Smooth muscle cell (in vitro differentiated cells): ENCODE measurements around the gene GRID2. TPM values are rescaled to one million over a fixed set of nuclear protein-coding genes. Genes with fewer than 3 reads are reported as not detected.

ENCODE experiments used
- DNase-seq: peaks from one replicate; lab custom pipeline; 2025; ENCODE audit not compliant: unreplicated experiment; lab: John Stamatoyannopoulos, UW
- H2AFZ ChIP-seq: fragments of 200-600 bp; sonication (generic); 2 replicates; pipeline ENCODE4 v1.6.0; 2016; ENCODE audit warnings: antibody characterized with exemption, low read depth, mild to moderate bottlenecking
- H3F3A ChIP-seq: fragments of 200-600 bp; sonication (generic); 2 replicates; pipeline ENCODE4 v1.6.0; 2017; ENCODE audit warnings: antibody characterized with exemption, low read depth
- H3K27ac ChIP-seq: fragments of 200-600 bp; sonication (generic); 2 replicates; pipeline ENCODE4 v1.5.1; 2016; ENCODE audit warnings: low read depth, mild to moderate bottlenecking
- H3K27me3 ChIP-seq: fragments of 200-600 bp; sonication (generic); 2 replicates; pipeline ENCODE4 v1.6.1; 2016; ENCODE audit warnings: low read depth, mild to moderate bottlenecking
- H3K36me3 ChIP-seq: fragments of 200-600 bp; sonication (generic); 2 replicates; pipeline ENCODE4 v1.5.1; 2016; ENCODE audit warnings: low read depth
- H3K4me1 ChIP-seq: fragments of 200-600 bp; sonication (generic); 2 replicates; pipeline ENCODE4 v1.5.1; 2016; ENCODE audit warnings: low read depth
- H3K4me2 ChIP-seq: fragments of 200-600 bp; sonication (generic); 2 replicates; pipeline ENCODE4 v1.6.0; 2016; ENCODE audit warnings: mild to moderate bottlenecking
- H3K4me3 ChIP-seq: fragments of 200-600 bp; sonication (generic); 2 replicates; pipeline ENCODE4 v1.5.1; 2016; ENCODE audit warnings: mild to moderate bottlenecking
- H3K79me2 ChIP-seq: fragments of 200-600 bp; sonication (generic); 2 replicates; pipeline ENCODE4 v1.6.0; 2016; ENCODE audit warnings: low read depth, mild to moderate bottlenecking
- H3K9ac ChIP-seq: fragments of 200-600 bp; sonication (generic); 2 replicates; pipeline ENCODE4 v1.6.0; 2016; ENCODE audit warnings: low read depth
- H3K9me3 ChIP-seq: fragments of 200-600 bp; sonication (generic); replicated peaks from 2 replicates; pipeline ENCODE4 v1.5.1; 2016; ENCODE audit warnings: low read depth
- H4K20me1 ChIP-seq: fragments of 200-600 bp; sonication (generic); 2 replicates; pipeline ENCODE4 v1.6.0; 2016; ENCODE audit warnings: low read depth
- CTCF ChIP-seq: fragments of 200-600 bp; sonication (generic); IDR thresholded peaks from 2 replicates; pipeline ENCODE4 v1.5.1; 2017; ENCODE audit warnings: borderline replicate concordance, mild to moderate bottlenecking, antibody characterized with exemption; ENCODE audit not compliant: insufficient read depth, poor library complexity, severe bottlenecking
- WGBS: methylation state at CpG from one replicate; pipeline ENCODE4 v1.1.7; 2016; ENCODE audit warnings: low lambda C conversion rate; 5-methylcytosine and 5-hydroxymethylcytosine counted together
- polyA plus RNA-seq: library from polyadenylated mRNA; unstranded; fragments of >200 nt; fragmentation: Nextera tagmentation; extraction: Ambion mirVana; gene quantifications from 2 replicates; pipeline ENCODE4 v1.2.1, GENCODE V29; 2016
- total RNA-seq: library from RNA; depleted of rRNA; stranded (reverse); fragments of >200 nt; gene quantifications from 2 replicates; pipeline ENCODE4 v1.2.3, GENCODE V29; 2014

The GRID2 gene
- total and polyA plus RNA-seq, 2 experiments from 2014 or later: 1.2 TPM; not detected in 1

- DNase-seq: no peak
- Histone ChIP-seq H3K4me3 (no peak overlapping the region), H3K79me2 (no peaks in the 10 kb centered on the region), H3K9me3 (no peaks in the 10 kb centered on the region), H3K27me3 (no peaks in the 10 kb centered on the region), H3K36me3 (no peaks in the 10 kb centered on the region), H3K27ac (no peak overlapping the region), H3K4me1 (peaks cover 4% of the 10 kb centered on the region), H4K20me1 (no peaks in the 10 kb centered on the region), H3K4me2 (peak overlapping the region; percentile 55), H3K9ac (no peak overlapping the region), H3F3A (no peaks in the 10 kb centered on the region), H2AFZ (no peak overlapping the region)
- TF ChIP-seq CTCF: no peak
- WGBS: 95% methylated on average over 1 of the region's 1 CpG
These were observed 1428.7 kb downstream of the GRID2 start for GRCh38 chr4:93732509-93732908.

- Histone ChIP-seq H3K4me2 (no peak overlapping the region), H3K36me3 (no peaks in the 10 kb centered on the region), H3K4me3 (no peak overlapping the region), H4K20me1 (no peaks in the 10 kb centered on the region), H2AFZ (no peak overlapping the region), H3K9ac (no peak overlapping the region), H3K9me3 (no peaks in the 10 kb centered on the region), H3K4me1 (peaks cover 2% of the 10 kb centered on the region), H3K27me3 (no peaks in the 10 kb centered on the region), H3F3A (no peaks in the 10 kb centered on the region), H3K79me2 (no peaks in the 10 kb centered on the region), H3K27ac (no peak overlapping the region)
- no peak for DNase-seq
- TF ChIP-seq CTCF: no peak
These were observed 1437.1 kb downstream of the GRID2 start for GRCh38 chr4:93740890-93741289.

GRCh38 chr4:93743022-93743421, 1439.3 kb downstream of the GRID2 start:
- peaks cover 2% of the 10 kb centered on the region for H3K4me1 ChIP-seq
- no peak overlapping the region for H2AFZ ChIP-seq
- no peaks in the 10 kb centered on the region for H3F3A ChIP-seq
- no peak for DNase-seq
- no peaks in the 10 kb centered on the region for H4K20me1 ChIP-seq
- no peak overlapping the region for H3K27ac ChIP-seq
- no peaks in the 10 kb centered on the region for H3K79me2 ChIP-seq
- H3K9me3 ChIP-seq: no peaks in the 10 kb centered on the region
- 85% methylated on average over 2 of the region's 2 CpGs for WGBS
- no peak overlapping the region for H3K4me3 ChIP-seq
- no peaks in the 10 kb centered on the region for H3K36me3 ChIP-seq
- H3K4me2 ChIP-seq: no peak overlapping the region
- H3K27me3 ChIP-seq: no peaks in the 10 kb centered on the region
- no peak for TF ChIP-seq CTCF
- H3K9ac ChIP-seq: no peak overlapping the region

GRCh38 chr4:93743635-93744034, 1439.9 kb downstream of the GRID2 start:
- Histone ChIP-seq H3K9me3 (no peaks in the 10 kb centered on the region), H3K9ac (no peak overlapping the region), H2AFZ (no peak overlapping the region), H3K27ac (no peak overlapping the region), H3K4me1 (peaks cover 2% of the 10 kb centered on the region), H3K4me2 (no peak overlapping the region), H3K79me2 (no peaks in the 10 kb centered on the region), H4K20me1 (no peaks in the 10 kb centered on the region), H3F3A (no peaks in the 10 kb centered on the region), H3K36me3 (no peaks in the 10 kb centered on the region), H3K27me3 (no peaks in the 10 kb centered on the region), H3K4me3 (no peak overlapping the region)
- no peak for TF ChIP-seq CTCF
- no peak for DNase-seq
- WGBS: 89% methylated on average over 1 of the region's 1 CpG
